Measurements from ENCODE around the gene MADCAM1. TPM values are rescaled to one million over a fixed set of nuclear protein-coding genes. Genes with fewer than 3 reads are reported as not detected.

MADCAM1 gene
- total and polyA plus RNA-seq, 10 of the 15 experiments (the other 5 are each of a cell fraction or from before 2014, with no cell fraction given), result 0.06 to 0.32 (median 0.31) TPM; not detected in 5

DNA sequence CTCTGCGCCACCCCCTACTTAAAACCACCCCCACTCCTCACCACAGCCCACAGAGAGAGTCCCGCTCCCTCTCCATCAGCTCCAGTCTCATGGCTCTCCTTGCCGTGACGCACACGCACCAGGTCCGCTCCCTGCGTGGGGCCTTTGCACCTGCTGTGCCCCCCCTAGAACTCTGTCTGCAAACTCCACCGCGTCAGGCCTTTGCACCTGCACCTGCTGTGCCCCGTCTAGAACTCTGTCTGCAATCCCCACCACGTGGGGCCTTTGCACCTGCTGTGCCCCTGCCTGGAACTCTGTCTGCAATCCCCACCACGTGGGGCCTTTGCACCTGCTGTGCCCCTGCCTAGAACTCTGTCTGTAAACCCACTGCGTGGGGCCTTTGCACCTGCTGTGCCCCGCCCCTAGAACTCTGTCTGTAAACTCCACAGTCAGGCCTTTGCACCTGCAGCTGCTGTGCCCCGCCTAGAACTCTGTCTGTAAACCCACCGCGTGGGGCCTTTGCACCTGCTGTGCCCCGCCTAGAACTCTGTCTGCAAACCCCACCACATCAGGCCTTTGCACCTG is 39.7 kb upstream of the MADCAM1 start (continued):
- no peak for TF ChIP-seq MEF2A (IDR thresholded peaks at IDR 0.05; ENCODE audit: insufficient read depth, low read depth, low read length)
- TF ChIP-seq JUNB (IDR thresholded peaks at IDR 0.05), result no peak
- TF ChIP-seq WRNIP1 (IDR thresholded peaks at IDR 0.05; ENCODE audit: borderline replicate concordance, low read depth, low read length), result no peak
- TF ChIP-seq ZBED1 (IDR thresholded peaks at IDR 0.05; ENCODE audit: borderline replicate concordance), result no peak
- no peak for TF ChIP-seq CTCF (IDR thresholded peaks at IDR 0.05 in 2 of 3, conservative IDR thresholded peaks at IDR 0.05 in 1 of 3; ENCODE audit: control insufficient read depth in 2 of 3, extremely low read depth in 1 of 3, insufficient read depth in 1 of 3, low read depth in 3 of 3, low read length in 3 of 3)
- TF ChIP-seq CBX3 (IDR thresholded peaks at IDR 0.05; ENCODE audit: borderline replicate concordance, low read depth), result no peak
- TF ChIP-seq PML (IDR thresholded peaks at IDR 0.05; ENCODE audit: low read length), result no peak
- TF ChIP-seq SMAD1 (IDR thresholded peaks at IDR 0.05; ENCODE audit: low read depth, partially characterized antibody), result no peak
- TF ChIP-seq EZH2 (IDR thresholded peaks at IDR 0.05; ENCODE audit: borderline replicate concordance, control insufficient read depth, low read depth, low read length), result no peak

GRCh38 chr19:457636-458035 is 38.6 kb upstream of the MADCAM1 start:
- Histone ChIP-seq H3K4me2 (ENCODE audit: control insufficient read depth, insufficient read depth) (no peak overlapping the region), H4K20me1 (ENCODE audit: control insufficient read depth, insufficient read depth) (no peaks in the 10 kb centered on the region), H3K79me2 (ENCODE audit: control insufficient read depth, insufficient read depth, low read length) (no peaks in the 10 kb centered on the region), H3K4me3 (no peak overlapping the region), H3K36me3 (ENCODE audit: control insufficient read depth in 2 of 2, insufficient read depth in 2 of 2, low read length in 1 of 2) (no peaks in the 10 kb centered on the region), H3K27ac (ENCODE audit: control insufficient read depth, insufficient read depth) (no peak overlapping the region), H3K4me1 (ENCODE audit: control insufficient read depth, insufficient read depth, low read length) (no peaks in the 10 kb centered on the region), H2AFZ (ENCODE audit: control insufficient read depth, low read depth, low read length) (no peak overlapping the region), H3K9me3 (replicated peaks; ENCODE audit: control insufficient read depth, insufficient read depth, low read length) (no peaks in the 10 kb centered on the region; the same call in 2 of the 3 replicates), H3K9ac (ENCODE audit: control insufficient read depth, insufficient read depth, low read length) (no peak overlapping the region), H3K27me3 (replicated peaks in 1 of 2; ENCODE audit: control insufficient read depth in 2 of 2, insufficient read depth in 2 of 2, low read length in 1 of 2) (no peaks in the 10 kb centered on the region)
- no TSS peak for BruUV-seq (replicated peaks)
- no peak for ATAC-seq
- ChIA-PET RAD21 (ENCODE audit: unreplicated experiment) (no interaction called here), CTCF (no interaction called here), POLR2A (no interaction called here), SMC1A (ENCODE audit: uncharacterized antibody, unreplicated experiment) (no interaction called here)
- intact Hi-C loops (cut with micrococcal nuclease; ENCODE audit: unreplicated experiment), result no loop called here
- DNase-seq (ENCODE audit: low read depth, low spot score), result no peak
- 88% methylated on average over 30 of the region's 30 CpGs for WGBS (ENCODE audit: insufficient coverage, insufficient replicate concordance, low lambda C conversion rate, missing lambda C conversion rate)
- in situ Hi-C loops (cut with MboI), result no loop called here
- no peak for FAIRE-seq
- no peak for TF ChIP-seq MTA2 (IDR thresholded peaks at IDR 0.05; ENCODE audit: low read depth)
- no peak for TF ChIP-seq KAT2A (conservative IDR thresholded peaks at IDR 0.05; ENCODE audit: control insufficient read depth, low read depth, low read length)
- no peak for TF ChIP-seq ZNF24 (IDR thresholded peaks at IDR 0.05)
- no peak for TF ChIP-seq ETV6 (conservative IDR thresholded peaks at IDR 0.05 in 1 of 2, IDR thresholded peaks at IDR 0.05 in 1 of 2; ENCODE audit: borderline replicate concordance in 1 of 2, low read depth in 1 of 2)
- TF ChIP-seq BMI1 (IDR thresholded peaks at IDR 0.05; ENCODE audit: borderline replicate concordance), result no peak
- no peak for TF ChIP-seq SRF (IDR thresholded peaks at IDR 0.05; ENCODE audit: low read depth in 2 of 2, low read length in 2 of 2)
- TF ChIP-seq MEF2B (IDR thresholded peaks at IDR 0.05; ENCODE audit: partially characterized antibody, poor library complexity, severe bottlenecking), result no peak
- no peak for TF ChIP-seq BRCA1 (IDR thresholded peaks at IDR 0.05; ENCODE audit: low read depth, low read length)
- TF ChIP-seq, protein P1, sequence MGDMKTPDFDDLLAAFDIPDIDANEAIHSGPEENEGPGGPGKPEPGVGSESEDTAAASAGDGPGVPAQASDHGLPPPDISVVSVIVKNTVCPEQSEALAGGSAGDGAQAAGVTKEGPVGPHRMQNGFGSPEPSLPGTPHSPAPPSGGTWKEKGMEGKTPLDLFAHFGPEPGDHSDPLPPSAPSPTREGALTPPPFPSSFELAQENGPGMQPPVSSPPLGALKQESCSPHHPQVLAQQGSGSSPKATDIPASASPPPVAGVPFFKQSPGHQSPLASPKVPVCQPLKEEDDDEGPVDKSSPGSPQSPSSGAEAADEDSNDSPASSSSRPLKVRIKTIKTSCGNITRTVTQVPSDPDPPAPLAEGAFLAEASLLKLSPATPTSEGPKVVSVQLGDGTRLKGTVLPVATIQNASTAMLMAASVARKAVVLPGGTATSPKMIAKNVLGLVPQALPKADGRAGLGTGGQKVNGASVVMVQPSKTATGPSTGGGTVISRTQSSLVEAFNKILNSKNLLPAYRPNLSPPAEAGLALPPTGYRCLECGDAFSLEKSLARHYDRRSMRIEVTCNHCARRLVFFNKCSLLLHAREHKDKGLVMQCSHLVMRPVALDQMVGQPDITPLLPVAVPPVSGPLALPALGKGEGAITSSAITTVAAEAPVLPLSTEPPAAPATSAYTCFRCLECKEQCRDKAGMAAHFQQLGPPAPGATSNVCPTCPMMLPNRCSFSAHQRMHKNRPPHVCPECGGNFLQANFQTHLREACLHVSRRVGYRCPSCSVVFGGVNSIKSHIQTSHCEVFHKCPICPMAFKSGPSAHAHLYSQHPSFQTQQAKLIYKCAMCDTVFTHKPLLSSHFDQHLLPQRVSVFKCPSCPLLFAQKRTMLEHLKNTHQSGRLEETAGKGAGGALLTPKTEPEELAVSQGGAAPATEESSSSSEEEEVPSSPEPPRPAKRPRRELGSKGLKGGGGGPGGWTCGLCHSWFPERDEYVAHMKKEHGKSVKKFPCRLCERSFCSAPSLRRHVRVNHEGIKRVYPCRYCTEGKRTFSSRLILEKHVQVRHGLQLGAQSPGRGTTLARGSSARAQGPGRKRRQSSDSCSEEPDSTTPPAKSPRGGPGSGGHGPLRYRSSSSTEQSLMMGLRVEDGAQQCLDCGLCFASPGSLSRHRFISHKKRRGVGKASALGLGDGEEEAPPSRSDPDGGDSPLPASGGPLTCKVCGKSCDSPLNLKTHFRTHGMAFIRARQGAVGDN (IDR thresholded peaks at IDR 0.05), result no peak
